ENCODE measurements around the gene LGALS7. TPM values are rescaled to one million over a fixed set of nuclear protein-coding genes. Genes with fewer than 3 reads are reported as not detected.

Gene LGALS7
- total RNA-seq, 1 experiment from 2014 or later, result not detected

Other genes with a start within 250 kb of the LGALS7 start
- 0.62 TPM in 1 of 2 replicates, not detected in the other for gene MAP4K1, start 155.6 kb downstream of the LGALS7 start, total RNA-seq (2014; rRNA removed; shearing (Covaris generic))
- gene EIF3K, start 154.3 kb downstream of the LGALS7 start, total RNA-seq (2014; rRNA removed; shearing (Covaris generic)), result 451 and 515 TPM in 2 replicates
- 173 and 182 TPM in 2 replicates for gene ACTN4, start 125.9 kb downstream of the LGALS7 start, total RNA-seq (2014; rRNA removed; shearing (Covaris generic))
- gene CAPN12, start 29.0 kb downstream of the LGALS7 start, total RNA-seq (2014; rRNA removed; shearing (Covaris generic)), result 5.3 and 5.8 TPM in 2 replicates
- not detected in 2 replicates for gene LGALS7B, start 15.7 kb upstream of the LGALS7 start, total RNA-seq (2014; rRNA removed; shearing (Covaris generic))
- gene LGALS4, start 39.4 kb upstream of the LGALS7 start, total RNA-seq (2014; rRNA removed; shearing (Covaris generic)), result not detected in 2 replicates
- 210 and 267 TPM in 2 replicates for gene ECH1, start 58.3 kb upstream of the LGALS7 start, total RNA-seq (2014; rRNA removed; shearing (Covaris generic))
- 600 and 749 TPM in 2 replicates for gene HNRNPL, start 76.5 kb upstream of the LGALS7 start, total RNA-seq (2014; rRNA removed; shearing (Covaris generic))
- gene RINL, start 104.8 kb upstream of the LGALS7 start, total RNA-seq (2014; rRNA removed; shearing (Covaris generic)), result 5.6 and 7.3 TPM in 2 replicates
- 114 and 122 TPM in 2 replicates for gene SIRT2, start 126.1 kb upstream of the LGALS7 start, total RNA-seq (2014; rRNA removed; shearing (Covaris generic))
- gene NFKBIB, start 126.5 kb upstream of the LGALS7 start, total RNA-seq (2014; rRNA removed; shearing (Covaris generic)), result 48.1 and 63.2 TPM in 2 replicates
- gene CCER2, start 138.7 kb upstream of the LGALS7 start, total RNA-seq (2014; rRNA removed; shearing (Covaris generic)), result not detected in 2 replicates
- 34.2 and 43.0 TPM in 2 replicates for gene SARS2, start 157.2 kb upstream of the LGALS7 start, total RNA-seq (2014; rRNA removed; shearing (Covaris generic))
- gene MRPS12, start 157.4 kb upstream of the LGALS7 start, total RNA-seq (2014; rRNA removed; shearing (Covaris generic)), result 105 and 161 TPM in 2 replicates
- gene FBXO17, start 202.2 kb upstream of the LGALS7 start, total RNA-seq (2014; rRNA removed; shearing (Covaris generic)), result 47.4 and 91.4 TPM in 2 replicates

All from G401 (cell line).